ENCODE measurements around the gene C16orf78.

Gene C16orf78

DNA sequence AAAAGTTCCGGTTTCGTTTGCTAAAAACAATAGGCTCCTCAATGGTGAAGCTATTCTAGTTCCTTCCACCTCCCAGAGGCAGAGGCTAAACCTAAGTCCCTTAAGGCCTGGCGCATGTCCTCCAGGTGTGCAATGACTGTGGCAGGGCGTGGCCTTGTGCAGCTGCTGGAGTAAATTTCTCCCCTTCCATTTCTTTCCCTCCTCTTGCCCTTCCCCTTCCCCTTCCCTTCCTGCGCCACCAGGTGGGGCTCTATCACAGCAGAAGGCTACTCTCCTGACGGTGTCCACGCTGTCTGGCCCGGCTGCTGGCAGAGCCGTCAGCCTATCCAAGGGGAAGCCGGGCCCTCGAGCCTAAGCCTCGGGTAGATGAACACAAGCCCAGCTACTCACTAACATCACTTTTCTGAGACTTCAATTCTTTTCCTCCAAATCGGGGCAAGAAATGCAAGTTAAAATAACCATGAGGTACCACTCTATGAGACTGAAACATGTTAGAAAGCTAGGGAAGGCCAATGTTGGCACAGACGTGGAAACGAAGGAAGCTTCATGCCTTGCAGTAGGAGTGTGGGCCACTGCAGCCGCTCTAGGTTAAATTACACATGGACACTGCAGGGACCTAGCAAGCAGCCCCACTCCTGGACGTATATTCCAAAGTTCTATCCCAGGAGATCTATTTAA is 34.4 kb downstream of the C16orf78 start:
- H3K9me3 ChIP-seq (ENCODE audit: control insufficient read depth, low read length): no peaks in the 10 kb centered on the region
- H3K79me2 ChIP-seq: no peaks in the 10 kb centered on the region
- H2AFZ ChIP-seq: peak overlapping the region; percentile 67
- H3K9ac ChIP-seq: no peak overlapping the region
- H3K4me2 ChIP-seq (ENCODE audit: low read length): no peak overlapping the region
- no peaks in the 10 kb centered on the region for H3K4me1 ChIP-seq
- TF ChIP-seq, protein P1, sequence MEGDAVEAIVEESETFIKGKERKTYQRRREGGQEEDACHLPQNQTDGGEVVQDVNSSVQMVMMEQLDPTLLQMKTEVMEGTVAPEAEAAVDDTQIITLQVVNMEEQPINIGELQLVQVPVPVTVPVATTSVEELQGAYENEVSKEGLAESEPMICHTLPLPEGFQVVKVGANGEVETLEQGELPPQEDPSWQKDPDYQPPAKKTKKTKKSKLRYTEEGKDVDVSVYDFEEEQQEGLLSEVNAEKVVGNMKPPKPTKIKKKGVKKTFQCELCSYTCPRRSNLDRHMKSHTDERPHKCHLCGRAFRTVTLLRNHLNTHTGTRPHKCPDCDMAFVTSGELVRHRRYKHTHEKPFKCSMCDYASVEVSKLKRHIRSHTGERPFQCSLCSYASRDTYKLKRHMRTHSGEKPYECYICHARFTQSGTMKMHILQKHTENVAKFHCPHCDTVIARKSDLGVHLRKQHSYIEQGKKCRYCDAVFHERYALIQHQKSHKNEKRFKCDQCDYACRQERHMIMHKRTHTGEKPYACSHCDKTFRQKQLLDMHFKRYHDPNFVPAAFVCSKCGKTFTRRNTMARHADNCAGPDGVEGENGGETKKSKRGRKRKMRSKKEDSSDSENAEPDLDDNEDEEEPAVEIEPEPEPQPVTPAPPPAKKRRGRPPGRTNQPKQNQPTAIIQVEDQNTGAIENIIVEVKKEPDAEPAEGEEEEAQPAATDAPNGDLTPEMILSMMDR (IDR thresholded peaks at IDR 0.05): peak; percentile 92
- no peaks in the 10 kb centered on the region for H3K36me3 ChIP-seq (ENCODE audit: control insufficient read depth, insufficient read depth, low read length)
- no peak overlapping the region for H3K4me3 ChIP-seq (ENCODE audit: low read depth, low read length)
- H3K27me3 ChIP-seq (ENCODE audit: control insufficient read depth, insufficient read depth, low read length): no peaks in the 10 kb centered on the region
- no peak overlapping the region for H3K27ac ChIP-seq

DNA sequence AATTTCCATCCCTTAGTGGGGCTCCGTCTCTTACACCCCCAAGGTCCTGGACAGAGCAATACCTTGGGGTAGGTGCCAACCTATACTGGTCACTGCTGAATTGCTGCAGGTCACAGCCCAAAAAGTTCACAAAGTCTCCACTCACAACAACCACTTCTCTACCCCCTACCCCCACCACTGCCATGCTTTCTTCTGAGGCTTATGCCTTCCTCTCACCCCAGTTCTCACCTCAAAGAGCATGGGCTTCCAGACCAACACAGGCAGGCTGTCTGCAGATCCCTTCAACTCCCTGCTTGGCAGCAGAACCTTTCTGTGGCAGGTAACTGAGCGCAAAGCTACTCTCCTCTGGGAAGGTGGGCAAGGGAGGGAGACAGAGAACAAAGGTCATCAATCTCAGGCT is 35.5 kb downstream of the C16orf78 start:
- no peaks in the 10 kb centered on the region for H3K9me3 ChIP-seq (ENCODE audit: control insufficient read depth, low read length)
- no peaks in the 10 kb centered on the region for H3K4me1 ChIP-seq
- no peak overlapping the region for H3K4me2 ChIP-seq (ENCODE audit: low read length)
- TF ChIP-seq, protein P1 (IDR thresholded peaks at IDR 0.05): no peak
- no peaks in the 10 kb centered on the region for H3K27me3 ChIP-seq (ENCODE audit: control insufficient read depth, insufficient read depth, low read length)
- H3K79me2 ChIP-seq: no peaks in the 10 kb centered on the region
- no peak overlapping the region for H2AFZ ChIP-seq
- no peak overlapping the region for H3K27ac ChIP-seq
- no peaks in the 10 kb centered on the region for H3K36me3 ChIP-seq (ENCODE audit: control insufficient read depth, insufficient read depth, low read length)
- no peak overlapping the region for H3K9ac ChIP-seq
- no peak overlapping the region for H3K4me3 ChIP-seq (ENCODE audit: low read depth, low read length)

DNA sequence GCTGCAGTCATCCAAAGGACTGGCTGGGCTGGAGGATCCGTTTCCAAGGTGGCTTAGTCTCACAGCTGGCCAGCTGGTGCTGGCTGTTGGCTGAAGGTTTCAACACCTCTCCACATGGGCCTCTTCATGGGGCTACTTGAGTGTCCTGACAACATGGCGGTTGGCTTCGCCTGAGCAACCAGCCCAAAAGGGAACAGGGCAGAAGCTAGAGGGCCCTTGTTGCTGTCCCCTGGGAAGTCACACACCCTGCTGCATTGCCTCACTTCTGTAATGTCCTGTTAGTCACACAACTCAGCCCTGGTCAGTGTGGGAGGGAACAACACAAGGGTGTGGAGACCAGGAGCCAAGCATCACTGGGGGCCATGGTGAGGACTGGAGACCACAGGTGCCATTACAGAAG is 36.6 kb downstream of the C16orf78 start:
- no peak overlapping the region for H3K27ac ChIP-seq
- H3K9me3 ChIP-seq (ENCODE audit: control insufficient read depth, low read length): no peaks in the 10 kb centered on the region
- H3K27me3 ChIP-seq (ENCODE audit: control insufficient read depth, insufficient read depth, low read length): no peaks in the 10 kb centered on the region
- TF ChIP-seq, protein P1 (IDR thresholded peaks at IDR 0.05): no peak
- no peak overlapping the region for H3K4me3 ChIP-seq (ENCODE audit: low read depth, low read length)
- H2AFZ ChIP-seq: no peak overlapping the region
- H3K4me2 ChIP-seq (ENCODE audit: low read length): no peak overlapping the region
- no peaks in the 10 kb centered on the region for H3K79me2 ChIP-seq
- H3K4me1 ChIP-seq: no peaks in the 10 kb centered on the region
- H3K9ac ChIP-seq: no peak overlapping the region
- no peaks in the 10 kb centered on the region for H3K36me3 ChIP-seq (ENCODE audit: control insufficient read depth, insufficient read depth, low read length)

DNA sequence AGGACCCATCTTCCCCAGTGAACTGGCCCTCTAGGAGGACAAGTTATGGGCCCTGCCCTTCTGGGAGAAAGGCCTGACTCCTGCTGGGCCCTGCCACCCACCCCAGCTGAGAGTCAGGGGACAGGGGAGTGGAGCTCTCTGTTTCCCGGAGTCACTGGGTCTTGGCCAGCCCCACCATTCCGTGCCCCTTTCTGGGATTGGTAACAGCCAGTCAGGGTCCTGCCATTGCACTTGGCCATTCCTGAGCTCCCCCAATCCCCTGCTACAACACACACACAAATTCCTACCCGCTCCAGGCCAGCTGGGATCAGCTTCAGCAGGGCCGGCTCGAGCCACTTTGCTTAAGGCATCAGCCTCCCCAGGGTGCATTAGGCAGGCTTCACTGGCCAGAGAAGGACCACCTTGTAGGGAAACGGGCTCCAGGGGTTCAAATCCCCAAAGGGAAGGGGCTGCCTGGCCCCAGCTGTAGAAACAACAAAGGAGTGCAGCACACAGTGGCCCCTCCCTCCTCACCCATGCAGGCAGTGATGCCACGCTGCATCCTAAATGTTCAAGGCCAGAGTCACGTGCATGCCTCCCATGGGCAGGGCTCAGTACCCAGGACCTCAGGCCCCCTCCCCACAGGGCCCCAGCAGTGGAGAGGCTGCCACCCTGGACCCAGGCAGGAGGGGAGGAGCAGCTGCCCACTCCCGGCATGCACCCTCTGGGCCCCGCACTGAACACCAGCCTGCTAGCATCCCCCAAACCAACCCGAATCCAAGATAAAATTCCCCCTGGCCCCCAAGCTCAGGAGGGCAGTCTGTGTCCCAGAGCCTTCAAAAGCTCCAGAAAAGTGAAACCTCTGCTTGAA is 37.7 kb downstream of the C16orf78 start:
- H3K79me2 ChIP-seq: no peaks in the 10 kb centered on the region
- H3K27ac ChIP-seq: no peak overlapping the region
- no peak overlapping the region for H2AFZ ChIP-seq
- H3K27me3 ChIP-seq (ENCODE audit: control insufficient read depth, insufficient read depth, low read length): no peaks in the 10 kb centered on the region
- no peaks in the 10 kb centered on the region for H3K4me1 ChIP-seq
- TF ChIP-seq, protein P1 (IDR thresholded peaks at IDR 0.05): no peak
- no peaks in the 10 kb centered on the region for H3K9me3 ChIP-seq (ENCODE audit: control insufficient read depth, low read length)
- no peak overlapping the region for H3K9ac ChIP-seq
- no peaks in the 10 kb centered on the region for H3K36me3 ChIP-seq (ENCODE audit: control insufficient read depth, insufficient read depth, low read length)
- no peak overlapping the region for H3K4me2 ChIP-seq (ENCODE audit: low read length)
- no peak overlapping the region for H3K4me3 ChIP-seq (ENCODE audit: low read depth, low read length)
